ENCODE measurements around the gene CTDP1.

GRCh38 chr18:79742076-79742475 is 62.5 kb downstream of the CTDP1 start:
- TF ChIP-seq, protein P1, sequence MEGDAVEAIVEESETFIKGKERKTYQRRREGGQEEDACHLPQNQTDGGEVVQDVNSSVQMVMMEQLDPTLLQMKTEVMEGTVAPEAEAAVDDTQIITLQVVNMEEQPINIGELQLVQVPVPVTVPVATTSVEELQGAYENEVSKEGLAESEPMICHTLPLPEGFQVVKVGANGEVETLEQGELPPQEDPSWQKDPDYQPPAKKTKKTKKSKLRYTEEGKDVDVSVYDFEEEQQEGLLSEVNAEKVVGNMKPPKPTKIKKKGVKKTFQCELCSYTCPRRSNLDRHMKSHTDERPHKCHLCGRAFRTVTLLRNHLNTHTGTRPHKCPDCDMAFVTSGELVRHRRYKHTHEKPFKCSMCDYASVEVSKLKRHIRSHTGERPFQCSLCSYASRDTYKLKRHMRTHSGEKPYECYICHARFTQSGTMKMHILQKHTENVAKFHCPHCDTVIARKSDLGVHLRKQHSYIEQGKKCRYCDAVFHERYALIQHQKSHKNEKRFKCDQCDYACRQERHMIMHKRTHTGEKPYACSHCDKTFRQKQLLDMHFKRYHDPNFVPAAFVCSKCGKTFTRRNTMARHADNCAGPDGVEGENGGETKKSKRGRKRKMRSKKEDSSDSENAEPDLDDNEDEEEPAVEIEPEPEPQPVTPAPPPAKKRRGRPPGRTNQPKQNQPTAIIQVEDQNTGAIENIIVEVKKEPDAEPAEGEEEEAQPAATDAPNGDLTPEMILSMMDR (conservative IDR thresholded peaks at IDR 0.05; ENCODE audit: low read length): no peak
- TF ChIP-seq EZH2phosphoT487 (IDR thresholded peaks at IDR 0.05; ENCODE audit: borderline replicate concordance): no peak

All from Loucy (cell line).